ENCODE results near the gene RFTN1. TPM values are rescaled to one million over a fixed set of nuclear protein-coding genes. Genes with fewer than 3 reads are reported as not detected.

The RFTN1 gene
- total and polyA plus RNA-seq, 10 of the 15 experiments (the other 5 are each of a cell fraction or from before 2014, with no cell fraction given): 20.6 to 213 (median 147) TPM

GRCh38 chr3:16343101-16343500 is 170.4 kb downstream of the RFTN1 start:
- Histone ChIP-seq H3K27ac (ENCODE audit: control insufficient read depth, insufficient read depth) (no peak overlapping the region), H3K36me3 (ENCODE audit: control insufficient read depth in 2 of 2, insufficient read depth in 2 of 2, low read length in 1 of 2) (peaks cover 8 to 32% of the 10 kb centered on the region in 2 experiments), H2AFZ (ENCODE audit: control insufficient read depth, low read depth, low read length) (no peak overlapping the region), H4K20me1 (ENCODE audit: control insufficient read depth, insufficient read depth) (no peaks in the 10 kb centered on the region), H3K79me2 (ENCODE audit: control insufficient read depth, insufficient read depth, low read length) (peaks cover 7% of the 10 kb centered on the region), H3K27me3 (replicated peaks in 1 of 2; ENCODE audit: control insufficient read depth in 2 of 2, insufficient read depth in 2 of 2, low read length in 1 of 2) (no peaks in the 10 kb centered on the region), H3K4me1 (ENCODE audit: control insufficient read depth, insufficient read depth, low read length) (peaks cover 11% of the 10 kb centered on the region), H3K4me3 (no peak overlapping the region), H3K9ac (ENCODE audit: control insufficient read depth, insufficient read depth, low read length) (no peak overlapping the region), H3K4me2 (ENCODE audit: control insufficient read depth, insufficient read depth) (no peak overlapping the region), H3K9me3 (replicated peaks; ENCODE audit: control insufficient read depth, insufficient read depth, low read length) (no peaks in the 10 kb centered on the region)
- CTCF ChIA-PET: interaction anchor here (1.0 to 1.4 kb wide), 3 partner anchors 19 to 75 kb away, joined by 3 to 4 read pairs (median 3); no protein-coding TSS in a partner anchor
- no peak for FAIRE-seq
- POLR2A ChIA-PET: interaction anchor here (0.9 kb wide), 1 partner anchor 31 kb away, joined by 3 read pairs; no protein-coding TSS in a partner anchor
- no peak for ATAC-seq
- no TSS peak for BruUV-seq (replicated peaks)
- intact Hi-C loops (cut with micrococcal nuclease; ENCODE audit: unreplicated experiment): no loop called here
- TF ChIP-seq ZNF384 (IDR thresholded peaks at IDR 0.05; ENCODE audit: borderline replicate concordance, low read depth, low read length) (no peak), ZZZ3 (IDR thresholded peaks at IDR 0.05; ENCODE audit: control insufficient read depth, insufficient read length, low read depth) (no peak), MLLT1 (IDR thresholded peaks at IDR 0.05) (no peak), IRF3 (IDR thresholded peaks at IDR 0.05) (no peak), ZNF274 (IDR thresholded peaks at IDR 0.05; ENCODE audit: insufficient read depth, insufficient read length) (no peak), SPI1 (IDR thresholded peaks at IDR 0.05; ENCODE audit: borderline replicate concordance, insufficient read depth, low read depth, low read length) (no peak), CEBPB (IDR thresholded peaks at IDR 0.05; ENCODE audit: borderline replicate concordance in 1 of 2, low read depth in 2 of 2, low read length in 2 of 2) (no peak), MYB (IDR thresholded peaks at IDR 0.05; ENCODE audit: borderline replicate concordance, low read depth, low read length) (no peak)
- 100% methylated on average over 1 of the region's 1 CpG for WGBS (ENCODE audit: insufficient coverage, insufficient replicate concordance, low lambda C conversion rate, missing lambda C conversion rate)
- RAD21 ChIA-PET (ENCODE audit: unreplicated experiment): interaction anchor here (1.2 kb wide), 1 partner anchor 52 kb away, joined by 4 read pairs; no protein-coding TSS in a partner anchor
- DNase-seq (ENCODE audit: low read depth, low spot score): no peak
- in situ Hi-C loops (cut with MboI): no loop called here
- SMC1A ChIA-PET (ENCODE audit: uncharacterized antibody, unreplicated experiment): interaction anchor here (1.1 to 2.5 kb wide), 4 partner anchors 11 to 22 kb away, joined by 3 to 6 read pairs (median 4); no protein-coding TSS in a partner anchor
